Measurements from ENCODE around the gene BET1L.
"Not testable (repeated sequence)": the region's sequence is repeated elsewhere in the genome, so short reads cannot be mapped to it uniquely, and the experiment has no call there.

Gene BET1L

GRCh38 chr11:180242-180641 is 27.0 kb downstream of the BET1L start:
- H3K9me3 ChIP-seq (ENCODE audit: insufficient read depth, low read length, severe bottlenecking); H3K27me3 ChIP-seq (ENCODE audit: insufficient read depth, low read length, poor library complexity); H3K9ac ChIP-seq (ENCODE audit: low read depth, low read length); H4K20me1 ChIP-seq (ENCODE audit: insufficient read depth, low read length); H3K36me3 ChIP-seq (ENCODE audit: insufficient read depth, low read length); H3K4me1 ChIP-seq (ENCODE audit: insufficient read depth, low read length); H3K27ac ChIP-seq (ENCODE audit: low read length); ATAC-seq (ENCODE audit: insufficient read depth, low read depth); H2AFZ ChIP-seq (ENCODE audit: low read depth, low read length); H3K4me3 ChIP-seq (ENCODE audit: low read depth in 1 of 2, low read length in 2 of 2); DNase-seq; H3K4me2 ChIP-seq (ENCODE audit: insufficient read depth, low read length); H3K79me2 ChIP-seq (ENCODE audit: insufficient read depth, low read length): not testable (repeated sequence)
- peak; percentile 37 for TF ChIP-seq CTCF (IDR thresholded peaks at IDR 0.05; ENCODE audit: borderline replicate concordance, extremely low read depth, low read length, poor library complexity, severe bottlenecking)
